Breast epithelium (tissue), 4 donors: ENCODE data around the gene ZFYVE21. TPM values are rescaled to one million over a fixed set of nuclear protein-coding genes. Genes with fewer than 3 reads are reported as not detected.

ENCODE experiments used
- DNase-seq, 2 donors: peaks; one replicate each; pipeline ENCODE4 v3.0.0-alpha.2; 2019; ENCODE audit warnings: low spot score in 2 of 2
- H3K27ac ChIP-seq, 2 donors: fragments of 200-600 bp; sonication (generic) in 1 of 2; one replicate each; pipeline ENCODE4 v1.5.1; 2016 to 2019; ENCODE audit warnings: mild to moderate bottlenecking in 1 of 2
- H3K27me3 ChIP-seq, 2 donors: fragments of 200-600 bp; sonication (generic) in 1 of 2; one replicate each; pipeline versions ENCODE4 v1.5.1 to v1.6.0; 2017 to 2019; ENCODE audit warnings: control low read depth in 1 of 2, mild to moderate bottlenecking in 1 of 2
- H3K36me3 ChIP-seq: fragments of 200-600 bp; one replicate; pipeline ENCODE4 v1.5.1; 2019
- H3K4me1 ChIP-seq, 2 donors: fragments of 200-600 bp; sonication (generic); one replicate each; pipeline ENCODE4 v1.5.1; 2016 to 2019; ENCODE audit warnings: control low read depth in 1 of 2
- H3K4me3 ChIP-seq, 3 donors: fragments of 200-600 bp; sonication (generic); 1 replicate in 2 of 3; 2 replicates in 1 of 3; pipeline ENCODE4 v1.5.1; 2016 to 2019; ENCODE audit warnings: mild to moderate bottlenecking in 3 of 3, moderate library complexity in 2 of 3
- H3K9me3 ChIP-seq, 2 donors: fragments of 200-600 bp; sonication (generic) in 1 of 2; one replicate each; pipeline ENCODE4 v1.5.1; 2016 to 2019; ENCODE audit warnings: control low read depth in 1 of 2
- POLR2A ChIP-seq: fragments of 450-650 bp; IDR thresholded peaks from one replicate; pipeline ENCODE4 v1.6.1; 2016; ENCODE audit warnings: antibody characterized with exemption, mild to moderate bottlenecking, moderate library complexity
- POLR2AphosphoS5 ChIP-seq, 3 donors: sonication (generic); formaldehyde crosslinking; IDR thresholded peaks; one replicate each; pipeline ENCODE4 v1.6.1; 2017; ENCODE audit warnings: antibody characterized with exemption in 3 of 3
- intact Hi-C: fragments of 100-400 bp; cut with DNase I; formaldehyde crosslinking; loops from one replicate; pipeline ENCODE4 v1.15.1; 2023; ENCODE audit warnings: low total_unique reads
- total RNA-seq, 3 donors: library from RNA; depleted of rRNA; stranded (reverse); fragments of >200 nt; gene quantifications; one replicate each; pipeline ENCODE4 v1.1.0, GENCODE V29; 2016
- TF ChIP-seq, protein P1 (sequence below), 3 donors: fragments of 450-650 bp; IDR thresholded peaks; one replicate each; pipeline ENCODE4 v1.5.1; 2016 to 2017; ENCODE audit warnings: antibody characterized with exemption in 3 of 3, mild to moderate bottlenecking in 3 of 3, moderate library complexity in 3 of 3

Gene ZFYVE21
- total RNA-seq, 3 donors from 2014 or later: 57.4 to 140 (median 96.0) TPM

DNA sequence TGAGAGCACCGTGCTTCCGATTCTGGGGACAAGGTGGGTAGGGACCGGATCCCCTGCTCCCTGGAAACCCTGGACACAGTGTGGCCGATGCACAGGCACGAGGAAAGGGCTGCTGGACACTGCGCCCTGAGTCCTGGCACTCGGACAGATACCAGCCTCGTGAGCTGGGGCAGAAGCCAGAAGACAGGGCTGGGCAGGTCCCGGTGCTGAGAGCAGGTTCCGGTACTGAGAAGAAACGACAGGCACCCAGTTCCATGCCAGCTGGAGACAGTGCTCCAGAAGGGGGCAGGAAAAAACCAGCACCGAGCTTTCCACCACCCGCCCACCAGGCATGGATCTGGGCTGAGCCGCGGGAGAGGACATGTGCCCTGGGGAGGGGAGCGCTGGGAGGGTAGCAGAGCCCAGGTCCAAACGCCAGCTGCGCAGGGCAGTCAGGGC lies 6.8 kb upstream of the ZFYVE21 start:
- Histone ChIP-seq H3K4me1 (peaks cover 9 to 18% of the 10 kb centered on the region in 2 donors), H3K36me3 (no peaks in the 10 kb centered on the region), H3K27ac (peak overlapping the region; percentile 15 to 51), H3K27me3 (no peaks in the 10 kb centered on the region), H3K9me3 (no peaks in the 10 kb centered on the region), H3K4me3 (peak overlapping the region in 1 of 3 donors; percentile 22)
- DNase-seq: peak in 1 of 2 donors; percentile 73
- no peak for TF ChIP-seq POLR2AphosphoS5 (IDR thresholded peaks at IDR 0.05)
- intact Hi-C loops: no loop called here

DNA sequence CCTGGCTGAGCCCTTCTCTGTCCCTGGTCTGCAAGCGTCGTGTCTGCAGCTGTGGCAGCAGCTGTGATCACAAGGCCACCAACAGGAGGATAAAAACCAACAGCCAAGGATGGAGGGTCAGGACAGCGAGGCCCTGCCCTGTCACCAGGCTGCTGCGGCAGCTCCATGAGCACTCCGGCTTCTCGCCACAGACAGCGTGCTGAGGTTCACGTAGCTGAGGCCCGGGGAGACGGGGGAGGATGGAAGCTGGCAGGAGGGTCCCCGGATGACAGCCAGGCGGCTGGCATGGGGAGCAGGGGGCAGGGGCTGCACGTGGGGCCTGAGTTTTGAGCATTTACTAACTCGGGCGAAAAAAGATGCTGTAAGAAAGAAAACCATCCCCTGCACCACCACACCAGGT lies 5.8 kb upstream of the ZFYVE21 start:
- Histone ChIP-seq H3K27me3 (no peaks in the 10 kb centered on the region), H3K4me1 (peaks cover 9 to 18% of the 10 kb centered on the region in 2 donors), H3K27ac (no peak overlapping the region), H3K36me3 (no peaks in the 10 kb centered on the region), H3K9me3 (no peaks in the 10 kb centered on the region), H3K4me3 (no peak overlapping the region)
- no peak for DNase-seq
- no peak for TF ChIP-seq POLR2A
- TF ChIP-seq, protein P1, sequence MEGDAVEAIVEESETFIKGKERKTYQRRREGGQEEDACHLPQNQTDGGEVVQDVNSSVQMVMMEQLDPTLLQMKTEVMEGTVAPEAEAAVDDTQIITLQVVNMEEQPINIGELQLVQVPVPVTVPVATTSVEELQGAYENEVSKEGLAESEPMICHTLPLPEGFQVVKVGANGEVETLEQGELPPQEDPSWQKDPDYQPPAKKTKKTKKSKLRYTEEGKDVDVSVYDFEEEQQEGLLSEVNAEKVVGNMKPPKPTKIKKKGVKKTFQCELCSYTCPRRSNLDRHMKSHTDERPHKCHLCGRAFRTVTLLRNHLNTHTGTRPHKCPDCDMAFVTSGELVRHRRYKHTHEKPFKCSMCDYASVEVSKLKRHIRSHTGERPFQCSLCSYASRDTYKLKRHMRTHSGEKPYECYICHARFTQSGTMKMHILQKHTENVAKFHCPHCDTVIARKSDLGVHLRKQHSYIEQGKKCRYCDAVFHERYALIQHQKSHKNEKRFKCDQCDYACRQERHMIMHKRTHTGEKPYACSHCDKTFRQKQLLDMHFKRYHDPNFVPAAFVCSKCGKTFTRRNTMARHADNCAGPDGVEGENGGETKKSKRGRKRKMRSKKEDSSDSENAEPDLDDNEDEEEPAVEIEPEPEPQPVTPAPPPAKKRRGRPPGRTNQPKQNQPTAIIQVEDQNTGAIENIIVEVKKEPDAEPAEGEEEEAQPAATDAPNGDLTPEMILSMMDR (IDR thresholded peaks at IDR 0.05): no peak
- TF ChIP-seq POLR2AphosphoS5 (IDR thresholded peaks at IDR 0.05): no peak
- intact Hi-C loops: no loop called here

DNA sequence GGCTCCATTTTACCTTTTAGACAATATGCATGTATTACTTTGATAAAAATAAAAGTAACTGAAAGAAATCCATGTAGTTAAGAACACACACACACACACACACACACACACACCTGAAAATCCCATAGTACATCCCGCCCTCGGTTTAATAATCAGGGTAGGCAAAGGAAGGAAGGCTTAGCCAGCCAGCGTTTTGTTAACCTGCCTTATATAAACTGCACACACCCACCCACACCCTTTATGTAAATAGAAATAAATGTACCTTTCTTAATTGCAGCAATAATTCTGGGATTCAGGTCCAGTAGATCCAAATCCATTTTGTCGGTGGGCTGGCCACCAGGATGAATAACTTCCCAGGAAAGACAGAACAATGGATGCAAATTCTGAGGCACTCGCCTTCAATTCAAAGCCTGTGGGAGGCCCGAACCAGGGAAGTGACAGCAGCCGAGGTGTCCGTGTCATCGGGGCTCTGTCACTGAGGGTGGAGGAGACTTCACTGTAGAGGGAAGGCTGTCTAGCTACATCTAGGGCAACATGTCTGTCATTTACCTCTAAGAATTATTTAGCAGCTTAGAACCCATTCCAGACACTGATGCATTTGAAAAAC lies 4.7 kb upstream of the ZFYVE21 start:
- TF ChIP-seq POLR2AphosphoS5 (IDR thresholded peaks at IDR 0.05): no peak
- no peak for TF ChIP-seq POLR2A
- TF ChIP-seq, protein P1 (IDR thresholded peaks at IDR 0.05): no peak
- intact Hi-C loops: no loop called here
- Histone ChIP-seq H3K4me3 (no peak overlapping the region), H3K27ac (peak overlapping the region; percentile 75 to 85), H3K9me3 (no peaks in the 10 kb centered on the region), H3K36me3 (no peaks in the 10 kb centered on the region), H3K27me3 (no peaks in the 10 kb centered on the region), H3K4me1 (peaks cover 9 to 18% of the 10 kb centered on the region in 2 donors)
- no peak for DNase-seq

DNA sequence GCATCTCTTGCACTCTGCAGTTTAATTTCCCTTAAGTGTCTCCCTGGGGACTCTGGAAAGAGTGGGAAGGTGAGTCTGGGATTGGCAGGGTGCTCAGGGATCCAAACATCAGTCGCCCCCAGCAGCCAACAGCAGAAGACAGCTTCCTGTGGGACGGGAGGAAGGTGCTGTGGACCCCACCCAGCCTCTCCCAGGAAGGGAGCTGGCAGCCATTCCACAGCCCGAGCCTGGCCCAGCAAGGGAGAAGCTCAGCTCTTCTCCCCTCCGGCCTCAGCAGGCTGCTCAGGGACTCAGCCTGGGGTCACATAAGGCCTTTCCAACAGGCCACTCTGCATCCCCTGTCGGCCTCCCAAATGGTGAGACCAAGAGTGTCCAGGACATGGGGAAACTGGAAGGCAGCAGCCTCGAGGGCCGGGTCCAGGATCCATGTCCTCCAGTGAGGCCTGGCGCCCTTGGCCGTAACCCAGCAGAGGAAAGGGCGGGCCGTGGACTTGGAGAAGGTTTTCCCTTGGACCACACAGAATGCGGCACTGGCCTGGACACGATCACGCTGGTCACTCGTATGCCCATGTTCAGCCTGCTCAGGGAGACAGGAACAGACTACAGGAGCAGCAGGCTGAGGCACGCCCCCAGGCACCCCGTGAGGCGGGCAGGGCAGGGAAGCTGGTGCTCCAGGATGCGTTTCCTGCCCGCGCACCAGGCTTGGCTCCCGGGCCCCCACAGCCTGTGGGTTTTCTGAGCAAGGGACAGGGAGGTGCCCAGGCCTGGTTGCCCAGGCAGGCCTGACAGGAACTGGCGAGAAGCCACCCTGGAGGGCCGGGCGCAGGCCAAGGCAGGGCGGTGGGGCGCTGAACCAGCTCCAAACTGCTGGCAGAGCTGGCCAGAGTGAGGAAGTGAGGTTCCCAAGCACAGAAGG lies 3.8 kb upstream of the ZFYVE21 start:
- Histone ChIP-seq H3K4me3 (peak overlapping the region in 1 of 3 donors; percentile 39), H3K4me1 (peaks cover 11 to 18% of the 10 kb centered on the region in 2 donors), H3K27me3 (no peaks in the 10 kb centered on the region), H3K9me3 (no peaks in the 10 kb centered on the region), H3K36me3 (no peaks in the 10 kb centered on the region), H3K27ac (peak overlapping the region; percentile 75 to 85)
- TF ChIP-seq POLR2A: no peak
- TF ChIP-seq, protein P1 (IDR thresholded peaks at IDR 0.05): no peak
- TF ChIP-seq POLR2AphosphoS5 (IDR thresholded peaks at IDR 0.05): peak in 1 of 3 donors; percentile 11
- peak; percentile 75 to 81 for DNase-seq
- intact Hi-C loops: no loop called here

- TF ChIP-seq POLR2AphosphoS5 (IDR thresholded peaks at IDR 0.05): no peak
- TF ChIP-seq, protein P1 (IDR thresholded peaks at IDR 0.05): no peak
- TF ChIP-seq POLR2A: no peak
- Histone ChIP-seq H3K27ac (peak overlapping the region; percentile 75 to 85), H3K4me1 (peaks cover 12 to 18% of the 10 kb centered on the region in 2 donors), H3K27me3 (no peaks in the 10 kb centered on the region), H3K36me3 (no peaks in the 10 kb centered on the region), H3K4me3 (peak overlapping the region in 1 of 3 donors; percentile 39), H3K9me3 (no peaks in the 10 kb centered on the region)
- DNase-seq: no peak
- intact Hi-C loops: no loop called here
Observed at GRCh38 chr14:103712633-103713247, 2.9 kb upstream of the ZFYVE21 start.
